ENCODE measurements around the gene GP2. TPM values are rescaled to one million over a fixed set of nuclear protein-coding genes. Genes with fewer than 3 reads are reported as not detected.

Gene GP2
- polyA plus RNA-seq, 3 donors: not detected

DNA sequence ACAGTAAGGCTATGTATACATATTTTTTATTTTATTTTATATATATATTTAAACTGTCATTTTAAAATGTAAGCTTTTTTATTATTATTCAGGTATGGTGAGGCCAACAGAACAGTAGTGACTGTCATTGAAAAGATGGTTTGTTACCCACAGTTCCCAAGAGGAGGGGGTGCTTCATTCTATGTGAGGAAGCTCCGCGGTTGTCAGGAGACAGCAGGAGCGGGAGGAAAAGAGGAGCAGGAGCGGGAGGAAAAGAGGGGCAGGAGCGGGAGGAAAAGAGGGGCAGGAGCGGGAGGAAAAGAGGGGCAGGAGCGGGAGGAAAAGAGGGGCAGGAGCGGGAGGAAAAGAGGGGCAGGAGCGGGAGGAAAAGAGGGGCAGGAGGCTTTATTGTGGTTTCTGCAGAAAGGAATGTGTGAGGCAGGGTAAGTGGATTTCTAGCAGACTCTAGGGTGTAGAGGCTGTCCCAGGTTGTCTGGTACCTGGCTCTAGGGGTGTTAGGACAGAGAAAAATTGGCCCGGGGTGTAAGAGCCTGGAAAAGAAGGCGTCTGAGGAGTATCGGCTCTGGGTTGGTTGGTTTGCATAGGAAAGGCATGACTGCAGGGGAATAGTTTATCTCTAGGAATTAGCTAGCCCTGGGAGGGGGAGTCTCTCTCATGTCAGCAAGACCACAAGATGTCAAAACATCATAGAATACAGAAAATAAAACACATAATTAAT lies 64.0 kb downstream of the GP2 start:
- H3K79me2 ChIP-seq (ENCODE audit: insufficient read depth, low read length): no peaks in the 10 kb centered on the region
- no peaks in the 10 kb centered on the region for H4K20me1 ChIP-seq (ENCODE audit: insufficient read depth, low read length)
- no peak for DNase-seq
- H3K4me2 ChIP-seq (replicated peaks; ENCODE audit: extremely low read depth, low read length, poor library complexity, severe bottlenecking): no peak overlapping the region
- Mint-ChIP-seq H3K4me3 (peak overlapping the region in 1 of 2 donors; percentile 49), H3K27ac (no peak overlapping the region), H3K27me3 (ENCODE audit: low read depth in 3 of 3) (peaks cover 0 to 9% (median 1%) of the 10 kb centered on the region in 3 donors), H3K9me3 (peaks cover 0 to 5% (median 3%) of the 10 kb centered on the region in 7 donors), H3K4me1 (peaks cover 7% of the 10 kb centered on the region), H3K36me3 (no peaks in the 10 kb centered on the region)
- H3K9ac ChIP-seq (ENCODE audit: insufficient read depth, low read length, poor library complexity, severe bottlenecking): no peak overlapping the region
- no peak overlapping the region for H3K27ac ChIP-seq (ENCODE audit: low read depth in 1 of 2, low read length in 2 of 2)
- intact Hi-C loops (cut with micrococcal nuclease): no loop called here
- no peak overlapping the region for H3K4me3 ChIP-seq (replicated peaks in 1 of 3; ENCODE audit: low read depth in 2 of 3, low read length in 3 of 3)
- H2AFZ ChIP-seq (ENCODE audit: insufficient read depth, low read depth, low read length, poor library complexity, severe bottlenecking): no peak overlapping the region
- no peaks in the 10 kb centered on the region for H3K36me3 ChIP-seq (replicated peaks in 1 of 2; ENCODE audit: control insufficient read depth in 1 of 2, insufficient read depth in 2 of 2, low read length in 2 of 2)
- H3K27me3 ChIP-seq (ENCODE audit: control insufficient read depth in 2 of 2, insufficient read depth in 2 of 2, low read length in 2 of 2): peaks cover 0 to 2% of the 10 kb centered on the region in 2 donors
- TF ChIP-seq, protein P1, sequence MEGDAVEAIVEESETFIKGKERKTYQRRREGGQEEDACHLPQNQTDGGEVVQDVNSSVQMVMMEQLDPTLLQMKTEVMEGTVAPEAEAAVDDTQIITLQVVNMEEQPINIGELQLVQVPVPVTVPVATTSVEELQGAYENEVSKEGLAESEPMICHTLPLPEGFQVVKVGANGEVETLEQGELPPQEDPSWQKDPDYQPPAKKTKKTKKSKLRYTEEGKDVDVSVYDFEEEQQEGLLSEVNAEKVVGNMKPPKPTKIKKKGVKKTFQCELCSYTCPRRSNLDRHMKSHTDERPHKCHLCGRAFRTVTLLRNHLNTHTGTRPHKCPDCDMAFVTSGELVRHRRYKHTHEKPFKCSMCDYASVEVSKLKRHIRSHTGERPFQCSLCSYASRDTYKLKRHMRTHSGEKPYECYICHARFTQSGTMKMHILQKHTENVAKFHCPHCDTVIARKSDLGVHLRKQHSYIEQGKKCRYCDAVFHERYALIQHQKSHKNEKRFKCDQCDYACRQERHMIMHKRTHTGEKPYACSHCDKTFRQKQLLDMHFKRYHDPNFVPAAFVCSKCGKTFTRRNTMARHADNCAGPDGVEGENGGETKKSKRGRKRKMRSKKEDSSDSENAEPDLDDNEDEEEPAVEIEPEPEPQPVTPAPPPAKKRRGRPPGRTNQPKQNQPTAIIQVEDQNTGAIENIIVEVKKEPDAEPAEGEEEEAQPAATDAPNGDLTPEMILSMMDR (IDR thresholded peaks at IDR 0.05): no peak
- 82% methylated on average over 7 of the region's 12 CpGs for WGBS (ENCODE audit: insufficient coverage)
- no peaks in the 10 kb centered on the region for H3K9me3 ChIP-seq (replicated peaks in 1 of 2; ENCODE audit: control insufficient read depth in 1 of 2, insufficient read depth in 1 of 2, low read length in 2 of 2)
- peaks cover 0 to 10% of the 10 kb centered on the region in 2 donors for H3K4me1 ChIP-seq (ENCODE audit: control insufficient read depth in 1 of 2, insufficient read depth in 2 of 2, low read length in 2 of 2)

DNA sequence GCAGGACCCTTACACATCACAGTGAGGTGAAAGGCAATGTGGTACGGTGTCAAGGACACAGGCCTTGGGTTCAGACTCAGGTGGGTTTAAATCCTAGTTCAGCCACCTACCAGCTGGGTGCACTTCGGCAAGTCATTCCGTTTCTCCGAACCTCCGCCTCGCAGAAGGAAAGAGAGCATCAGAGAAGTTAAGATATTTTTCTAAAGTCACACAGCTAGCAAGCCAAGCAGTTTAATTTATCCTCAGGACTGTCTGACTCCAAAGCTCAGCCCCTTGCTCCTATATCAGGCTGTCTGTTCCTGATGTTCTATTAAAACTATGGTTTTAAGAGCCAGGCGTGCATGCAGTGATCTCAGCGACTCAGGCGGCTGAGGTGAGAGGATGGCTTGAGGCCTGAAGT lies 65.1 kb downstream of the GP2 start:
- Histone ChIP-seq H3K79me2 (ENCODE audit: insufficient read depth, low read length) (no peaks in the 10 kb centered on the region), H3K27ac (ENCODE audit: low read depth in 1 of 2, low read length in 2 of 2) (no peak overlapping the region), H3K4me3 (replicated peaks in 1 of 3; ENCODE audit: low read depth in 2 of 3, low read length in 3 of 3) (no peak overlapping the region), H3K4me1 (ENCODE audit: control insufficient read depth in 1 of 2, insufficient read depth in 2 of 2, low read length in 2 of 2) (peaks cover 0 to 10% of the 10 kb centered on the region in 2 donors), H3K9ac (ENCODE audit: insufficient read depth, low read length, poor library complexity, severe bottlenecking) (no peak overlapping the region), H4K20me1 (ENCODE audit: insufficient read depth, low read length) (no peaks in the 10 kb centered on the region), H3K36me3 (replicated peaks in 1 of 2; ENCODE audit: control insufficient read depth in 1 of 2, insufficient read depth in 2 of 2, low read length in 2 of 2) (no peaks in the 10 kb centered on the region), H3K4me2 (replicated peaks; ENCODE audit: extremely low read depth, low read length, poor library complexity, severe bottlenecking) (no peak overlapping the region), H2AFZ (ENCODE audit: insufficient read depth, low read depth, low read length, poor library complexity, severe bottlenecking) (no peak overlapping the region), H3K27me3 (ENCODE audit: control insufficient read depth in 2 of 2, insufficient read depth in 2 of 2, low read length in 2 of 2) (peaks cover 0 to 2% of the 10 kb centered on the region in 2 donors), H3K9me3 (replicated peaks in 1 of 2; ENCODE audit: control insufficient read depth in 1 of 2, insufficient read depth in 1 of 2, low read length in 2 of 2) (no peaks in the 10 kb centered on the region)
- Mint-ChIP-seq H3K4me1 (peaks cover 7% of the 10 kb centered on the region), H3K27me3 (ENCODE audit: low read depth in 3 of 3) (peaks cover 0 to 7% (median 1%) of the 10 kb centered on the region in 3 donors), H3K9me3 (peaks cover 0 to 7% (median 3%) of the 10 kb centered on the region in 7 donors), H3K27ac (no peak overlapping the region), H3K36me3 (no peaks in the 10 kb centered on the region), H3K4me3 (no peak overlapping the region)
- TF ChIP-seq, protein P1 (IDR thresholded peaks at IDR 0.05): no peak
- DNase-seq: no peak
- WGBS (ENCODE audit: insufficient coverage): 88% methylated on average over 5 of the region's 9 CpGs
- intact Hi-C loops (cut with micrococcal nuclease): no loop called here
